ENCODE data around the gene UBE2D4.
"Not testable (repeated sequence)": the region's sequence is repeated elsewhere in the genome, so short reads cannot be mapped to it uniquely, and the experiment has no call there.

Gene UBE2D4

DNA sequence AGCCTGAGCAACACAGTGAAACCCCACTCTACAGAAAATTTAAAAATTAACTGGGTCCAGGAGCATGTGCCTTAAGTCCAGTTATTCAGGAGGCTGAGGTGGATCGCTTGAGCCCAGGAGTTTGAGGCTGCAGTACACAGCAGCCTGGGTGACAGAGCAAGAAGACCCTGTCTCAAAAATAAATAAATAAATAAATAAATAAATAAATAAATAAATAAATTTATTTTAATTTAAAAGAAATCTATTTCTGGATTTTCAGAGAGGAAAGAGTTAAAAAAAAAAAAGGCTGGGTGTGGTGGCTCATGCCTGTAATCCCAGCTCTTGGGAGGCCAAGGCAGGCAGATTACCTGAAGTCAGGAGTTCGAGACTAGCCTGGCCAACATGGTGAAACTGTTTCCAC is 27.7 kb upstream of the UBE2D4 start:
- Mint-ChIP-seq H3K36me3 (ENCODE audit: low read depth) (peaks cover 38% of the 10 kb centered on the region), H3K4me1 (ENCODE audit: low read depth) (peaks cover 25% of the 10 kb centered on the region)
- intact Hi-C loops (cut with micrococcal nuclease); H3K4me3 Mint-ChIP-seq; H3K9me3 Mint-ChIP-seq; H3K27ac Mint-ChIP-seq; H3K27me3 Mint-ChIP-seq: not testable (repeated sequence)

- H3K27ac Mint-ChIP-seq = no peak overlapping the region
- no peak overlapping the region for H3K4me3 Mint-ChIP-seq
- H3K4me1 Mint-ChIP-seq (ENCODE audit: low read depth) = peaks cover 39% of the 10 kb centered on the region
These were observed 23.6 kb upstream of the UBE2D4 start for GRCh38 chr7:43902542-43903054.

DNA sequence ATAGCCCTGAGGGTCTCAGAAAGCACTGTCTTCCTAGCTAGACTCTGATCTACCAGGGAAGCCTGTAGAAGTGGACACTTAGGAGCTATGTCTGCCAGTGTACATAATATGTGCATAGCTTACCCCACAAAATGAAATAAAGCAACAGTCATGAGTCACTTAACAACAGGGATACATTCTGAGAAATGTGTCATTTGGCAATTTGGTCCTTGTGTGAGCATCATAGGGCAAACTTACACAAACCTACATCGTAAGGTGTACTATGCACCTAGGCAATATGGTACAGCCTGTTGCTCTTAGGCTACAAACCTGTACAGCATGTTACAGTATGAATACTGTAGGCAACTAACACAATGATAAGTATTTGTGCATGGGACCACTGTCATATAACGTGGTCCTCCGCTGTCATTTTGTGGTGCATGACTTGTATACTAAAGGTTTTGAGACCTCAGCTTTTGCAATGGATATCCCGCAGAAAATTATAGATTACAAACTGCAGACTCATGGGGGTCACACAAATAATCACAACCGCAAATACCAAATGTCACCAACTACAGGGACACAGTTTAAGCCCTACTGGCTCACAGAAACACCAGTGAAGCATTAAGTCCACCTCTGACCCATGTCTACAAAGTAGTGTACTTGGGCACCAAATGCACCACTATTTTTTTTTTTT is 21.6 kb upstream of the UBE2D4 start:
- H3K4me1 Mint-ChIP-seq (ENCODE audit: low read depth) = peaks cover 39% of the 10 kb centered on the region
- H3K36me3 Mint-ChIP-seq (ENCODE audit: low read depth) = peaks cover 24% of the 10 kb centered on the region
- H3K9me3 Mint-ChIP-seq = no peaks in the 10 kb centered on the region
- intact Hi-C loops (cut with micrococcal nuclease) = no loop called here
- no peaks in the 10 kb centered on the region for H3K27me3 Mint-ChIP-seq
- no peak overlapping the region for H3K4me3 Mint-ChIP-seq
- H3K27ac Mint-ChIP-seq = no peak overlapping the region

More at GRCh38 chr7:43902542-43903054, 23.6 kb upstream of the UBE2D4 start:
- Mint-ChIP-seq H3K36me3 (ENCODE audit: low read depth) (peaks cover 24% of the 10 kb centered on the region), H3K9me3 (no peaks in the 10 kb centered on the region), H3K27me3 (no peaks in the 10 kb centered on the region)
- intact Hi-C loops (cut with micrococcal nuclease) = no loop called here

- Mint-ChIP-seq H3K27me3 (no peaks in the 10 kb centered on the region), H3K4me3 (peak overlapping the region; percentile 91), H3K27ac (peak overlapping the region; percentile 88), H3K36me3 (ENCODE audit: low read depth) (peaks cover 24% of the 10 kb centered on the region), H3K9me3 (no peaks in the 10 kb centered on the region), H3K4me1 (ENCODE audit: low read depth) (peaks cover 39% of the 10 kb centered on the region)
- intact Hi-C loops (cut with micrococcal nuclease) = no loop called here
These were observed 20.9 kb upstream of the UBE2D4 start for GRCh38 chr7:43905209-43905946.

DNA sequence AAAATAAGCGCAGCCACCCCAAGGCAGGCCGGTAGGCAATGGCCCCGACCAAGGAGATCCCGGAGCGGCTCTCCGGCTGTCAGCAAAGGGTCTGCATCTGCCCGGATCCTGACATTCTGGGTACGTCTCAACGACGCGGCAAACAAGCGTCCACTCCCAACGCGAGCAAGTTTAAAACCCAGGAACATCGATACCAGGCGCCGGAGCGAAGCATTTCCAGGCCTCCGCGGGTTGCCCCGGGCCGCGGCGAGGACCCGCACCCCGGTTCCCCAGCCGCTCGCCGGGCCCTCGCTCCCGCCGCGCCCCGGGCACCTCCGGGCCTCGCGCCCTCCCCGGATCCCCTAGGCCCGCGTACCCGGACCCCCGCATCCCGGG is 20.3 kb upstream of the UBE2D4 start:
- intact Hi-C loops (cut with micrococcal nuclease) = no loop called here
- peak overlapping the region; percentile 91 for H3K4me3 Mint-ChIP-seq
- peaks cover 24% of the 10 kb centered on the region for H3K36me3 Mint-ChIP-seq (ENCODE audit: low read depth)
- peaks cover 39% of the 10 kb centered on the region for H3K4me1 Mint-ChIP-seq (ENCODE audit: low read depth)
- H3K27me3 Mint-ChIP-seq = no peaks in the 10 kb centered on the region
- H3K9me3 Mint-ChIP-seq = no peaks in the 10 kb centered on the region
- peak overlapping the region; percentile 88 for H3K27ac Mint-ChIP-seq

- Mint-ChIP-seq H3K27ac (peak within 1 kb of the TSS; percentile 88), H3K36me3 (ENCODE audit: low read depth) (peaks cover 23% of the 10 kb centered on the region), H3K9me3 (no peaks in the 10 kb centered on the region), H3K4me3 (peak within 1 kb of the TSS; percentile 91), H3K4me1 (ENCODE audit: low read depth) (peaks cover 37% of the 10 kb centered on the region), H3K27me3 (no peaks in the 10 kb centered on the region)
- intact Hi-C loops (cut with micrococcal nuclease) = no loop called here
These were observed 19.8 kb upstream of the UBE2D4 start, which contains the start of gene URGCP for GRCh38 chr7:43906331-43907010. Gene URGCP (minus strand): TSS chr7:43906596. CDS start chr7:43906575, 21 bp downstream.

DNA sequence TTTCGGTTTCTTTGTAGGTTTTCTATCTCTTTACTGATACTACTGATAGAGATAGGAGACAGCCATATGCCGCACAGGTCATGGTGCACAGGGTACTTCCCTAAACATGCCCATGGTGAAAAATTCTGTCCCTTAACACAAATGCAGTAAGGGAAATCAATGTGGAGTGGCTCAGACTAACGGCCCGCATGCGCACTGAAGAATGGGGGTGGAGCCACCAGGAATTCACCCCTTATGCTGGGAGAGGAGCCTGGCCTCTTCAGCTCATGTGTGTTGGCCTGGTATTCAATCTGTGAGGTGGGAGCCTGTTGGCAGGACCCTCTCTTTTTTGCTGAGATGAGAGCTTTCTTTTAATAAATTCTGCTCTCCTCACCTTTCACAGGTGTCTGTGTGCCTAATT is 11.4 kb upstream of the UBE2D4 start:
- intact Hi-C loops (cut with micrococcal nuclease) = no loop called here
- H3K4me1 Mint-ChIP-seq (ENCODE audit: low read depth) = no peaks in the 10 kb centered on the region
- H3K27me3 Mint-ChIP-seq = no peaks in the 10 kb centered on the region
- H3K4me3 Mint-ChIP-seq = no peak overlapping the region
- no peaks in the 10 kb centered on the region for H3K9me3 Mint-ChIP-seq
- H3K36me3 Mint-ChIP-seq (ENCODE audit: low read depth) = peaks cover 17% of the 10 kb centered on the region
- no peak overlapping the region for H3K27ac Mint-ChIP-seq

DNA sequence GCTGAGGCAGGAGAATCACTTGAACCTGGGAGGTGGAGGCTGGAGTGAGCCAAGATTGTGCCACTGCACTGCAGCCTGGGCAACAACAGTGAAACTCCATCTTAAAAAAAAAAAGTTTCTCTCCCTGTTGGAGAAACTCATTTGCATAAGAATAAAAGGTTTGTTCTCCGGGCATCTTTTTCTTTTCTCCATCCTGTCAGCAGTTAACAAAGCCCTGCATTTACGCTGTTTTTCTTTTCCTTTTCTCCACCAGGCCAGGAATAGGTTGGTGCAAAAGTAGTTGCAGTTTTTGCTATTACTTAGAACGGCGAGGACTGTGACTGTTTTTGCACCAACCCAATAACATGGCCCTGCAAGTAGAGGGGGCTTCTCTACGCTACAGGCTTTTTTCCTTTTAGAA is 10.3 kb upstream of the UBE2D4 start:
- Mint-ChIP-seq H3K4me1 (ENCODE audit: low read depth) (no peaks in the 10 kb centered on the region), H3K9me3 (no peaks in the 10 kb centered on the region), H3K4me3 (no peak overlapping the region), H3K36me3 (ENCODE audit: low read depth) (peaks cover 19% of the 10 kb centered on the region), H3K27me3 (no peaks in the 10 kb centered on the region), H3K27ac (no peak overlapping the region)
- intact Hi-C loops (cut with micrococcal nuclease) = no loop called here

- Mint-ChIP-seq H3K9me3 (no peaks in the 10 kb centered on the region), H3K27ac (no peak overlapping the region), H3K27me3 (no peaks in the 10 kb centered on the region), H3K4me3 (no peak overlapping the region), H3K4me1 (ENCODE audit: low read depth) (peaks cover 10% of the 10 kb centered on the region), H3K36me3 (ENCODE audit: low read depth) (peaks cover 19% of the 10 kb centered on the region)
- intact Hi-C loops (cut with micrococcal nuclease) = no loop called here
These were observed 4.8 kb upstream of the UBE2D4 start for GRCh38 chr7:43921423-43921822.

- no peak overlapping the region for H3K27ac Mint-ChIP-seq
- H3K4me3 Mint-ChIP-seq = no peak overlapping the region
- H3K4me1 Mint-ChIP-seq (ENCODE audit: low read depth) = peaks cover 19% of the 10 kb centered on the region
- H3K36me3 Mint-ChIP-seq (ENCODE audit: low read depth) = peaks cover 19% of the 10 kb centered on the region
- H3K27me3 Mint-ChIP-seq = no peaks in the 10 kb centered on the region
- no peaks in the 10 kb centered on the region for H3K9me3 Mint-ChIP-seq
- intact Hi-C loops (cut with micrococcal nuclease) = no loop called here
These were observed 3.5 kb upstream of the UBE2D4 start for GRCh38 chr7:43922726-43923125.

DNA sequence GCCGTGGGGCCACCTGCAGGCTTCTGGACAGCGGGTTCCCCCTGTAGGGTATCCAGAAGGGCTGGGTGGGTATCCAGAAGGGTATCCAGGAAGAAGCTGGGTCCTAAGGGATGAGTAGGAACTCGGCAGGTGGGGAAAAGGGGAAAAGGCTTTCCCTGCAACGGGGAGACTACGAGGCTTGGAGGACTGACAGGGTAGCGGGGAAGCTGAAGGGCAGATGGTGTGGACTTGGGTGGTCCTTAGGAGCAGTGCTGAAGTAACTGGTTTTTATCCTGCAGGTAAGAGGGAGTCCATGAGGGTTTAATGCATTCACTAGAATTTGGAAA is 525 bp downstream of the UBE2D4 start:
- Mint-ChIP-seq H3K27ac (peak overlapping the region; percentile 86), H3K9me3 (no peaks in the 10 kb centered on the region), H3K4me1 (ENCODE audit: low read depth) (peaks cover 30% of the 10 kb centered on the region), H3K27me3 (no peaks in the 10 kb centered on the region), H3K36me3 (ENCODE audit: low read depth) (peaks cover 6% of the 10 kb centered on the region), H3K4me3 (peak overlapping the region; percentile 88)
- intact Hi-C loops (cut with micrococcal nuclease) = loop anchor here (2.0 kb wide), 1 partner anchor 56 kb away; no protein-coding TSS in a partner anchor

- H3K27ac Mint-ChIP-seq = no peak overlapping the region
- intact Hi-C loops (cut with micrococcal nuclease) = loop anchor here (2.0 kb wide), 1 partner anchor 57 kb away; no protein-coding TSS in a partner anchor
These were observed 1.6 kb downstream of the UBE2D4 start for GRCh38 chr7:43927810-43928209.

GRCh38 chr7:43929529-43930457 is 3.6 kb downstream of the UBE2D4 start:
- Mint-ChIP-seq H3K9me3 (no peaks in the 10 kb centered on the region), H3K27me3 (no peaks in the 10 kb centered on the region), H3K4me3 (no peak overlapping the region), H3K27ac (no peak overlapping the region), H3K4me1 (ENCODE audit: low read depth) (peaks cover 24% of the 10 kb centered on the region), H3K36me3 (ENCODE audit: low read depth) (peaks cover 6% of the 10 kb centered on the region)
- intact Hi-C loops (cut with micrococcal nuclease) = no loop called here

More at GRCh38 chr7:43927810-43928209, 1.6 kb downstream of the UBE2D4 start:
- H3K27me3 Mint-ChIP-seq = no peaks in the 10 kb centered on the region
- H3K9me3 Mint-ChIP-seq = no peaks in the 10 kb centered on the region
- H3K4me3 Mint-ChIP-seq = no peak overlapping the region
- H3K4me1 Mint-ChIP-seq (ENCODE audit: low read depth) = peaks cover 30% of the 10 kb centered on the region
- peaks cover 6% of the 10 kb centered on the region for H3K36me3 Mint-ChIP-seq (ENCODE audit: low read depth)
